Smooth muscle cell (in vitro differentiated cells): Measurements from ENCODE around the gene ARL2BP. TPM values are rescaled to one million over a fixed set of nuclear protein-coding genes. Genes with fewer than 3 reads are reported as not detected.

ENCODE experiments used
- DNase-seq: peaks from one replicate; lab custom pipeline; 2025; ENCODE audit not compliant: unreplicated experiment; lab: John Stamatoyannopoulos, UW
- H2AFZ ChIP-seq: fragments of 200-600 bp; sonication (generic); 2 replicates; pipeline ENCODE4 v1.6.0; 2016; ENCODE audit warnings: antibody characterized with exemption, low read depth, mild to moderate bottlenecking
- H3F3A ChIP-seq: fragments of 200-600 bp; sonication (generic); 2 replicates; pipeline ENCODE4 v1.6.0; 2017; ENCODE audit warnings: antibody characterized with exemption, low read depth
- H3K27ac ChIP-seq: fragments of 200-600 bp; sonication (generic); 2 replicates; pipeline ENCODE4 v1.5.1; 2016; ENCODE audit warnings: low read depth, mild to moderate bottlenecking
- H3K27me3 ChIP-seq: fragments of 200-600 bp; sonication (generic); 2 replicates; pipeline ENCODE4 v1.6.1; 2016; ENCODE audit warnings: low read depth, mild to moderate bottlenecking
- H3K36me3 ChIP-seq: fragments of 200-600 bp; sonication (generic); 2 replicates; pipeline ENCODE4 v1.5.1; 2016; ENCODE audit warnings: low read depth
- H3K4me1 ChIP-seq: fragments of 200-600 bp; sonication (generic); 2 replicates; pipeline ENCODE4 v1.5.1; 2016; ENCODE audit warnings: low read depth
- H3K4me2 ChIP-seq: fragments of 200-600 bp; sonication (generic); 2 replicates; pipeline ENCODE4 v1.6.0; 2016; ENCODE audit warnings: mild to moderate bottlenecking
- H3K4me3 ChIP-seq: fragments of 200-600 bp; sonication (generic); 2 replicates; pipeline ENCODE4 v1.5.1; 2016; ENCODE audit warnings: mild to moderate bottlenecking
- H3K79me2 ChIP-seq: fragments of 200-600 bp; sonication (generic); 2 replicates; pipeline ENCODE4 v1.6.0; 2016; ENCODE audit warnings: low read depth, mild to moderate bottlenecking
- H3K9ac ChIP-seq: fragments of 200-600 bp; sonication (generic); 2 replicates; pipeline ENCODE4 v1.6.0; 2016; ENCODE audit warnings: low read depth
- H3K9me3 ChIP-seq: fragments of 200-600 bp; sonication (generic); replicated peaks from 2 replicates; pipeline ENCODE4 v1.5.1; 2016; ENCODE audit warnings: low read depth
- H4K20me1 ChIP-seq: fragments of 200-600 bp; sonication (generic); 2 replicates; pipeline ENCODE4 v1.6.0; 2016; ENCODE audit warnings: low read depth
- CTCF ChIP-seq: fragments of 200-600 bp; sonication (generic); IDR thresholded peaks from 2 replicates; pipeline ENCODE4 v1.5.1; 2017; ENCODE audit warnings: borderline replicate concordance, mild to moderate bottlenecking, antibody characterized with exemption; ENCODE audit not compliant: insufficient read depth, poor library complexity, severe bottlenecking
- WGBS: methylation state at CpG from one replicate; pipeline ENCODE4 v1.1.7; 2016; ENCODE audit warnings: low lambda C conversion rate; 5-methylcytosine and 5-hydroxymethylcytosine counted together
- polyA plus RNA-seq: library from polyadenylated mRNA; unstranded; fragments of >200 nt; fragmentation: Nextera tagmentation; extraction: Ambion mirVana; gene quantifications from 2 replicates; pipeline ENCODE4 v1.2.1, GENCODE V29; 2016
- total RNA-seq: library from RNA; depleted of rRNA; stranded (reverse); fragments of >200 nt; gene quantifications from 2 replicates; pipeline ENCODE4 v1.2.3, GENCODE V29; 2014

ARL2BP gene
- total and polyA plus RNA-seq, 2 experiments from 2014 or later, result 78.1 to 88.0 TPM

GRCh38 chr16:57261806-57262205 is 16.7 kb downstream of the ARL2BP start:
- no peaks in the 10 kb centered on the region for H3F3A ChIP-seq
- no peaks in the 10 kb centered on the region for H4K20me1 ChIP-seq
- no peak overlapping the region for H3K4me2 ChIP-seq
- 97% methylated on average over 9 of the region's 9 CpGs for WGBS
- no peaks in the 10 kb centered on the region for H3K27me3 ChIP-seq
- H3K4me1 ChIP-seq, result peaks cover 13% of the 10 kb centered on the region
- no peak overlapping the region for H3K9ac ChIP-seq
- no peaks in the 10 kb centered on the region for H3K79me2 ChIP-seq
- no peaks in the 10 kb centered on the region for H3K9me3 ChIP-seq
- H3K4me3 ChIP-seq, result no peak overlapping the region
- H3K27ac ChIP-seq, result no peak overlapping the region
- no peak for TF ChIP-seq CTCF
- no peak overlapping the region for H2AFZ ChIP-seq
- DNase-seq, result no peak
- no peaks in the 10 kb centered on the region for H3K36me3 ChIP-seq

- Histone ChIP-seq H2AFZ (no peak overlapping the region), H3K9ac (no peak overlapping the region), H3K4me3 (no peak overlapping the region), H3K79me2 (no peaks in the 10 kb centered on the region), H4K20me1 (no peaks in the 10 kb centered on the region), H3K4me2 (no peak overlapping the region), H3K27ac (no peak overlapping the region), H3K9me3 (no peaks in the 10 kb centered on the region), H3K27me3 (no peaks in the 10 kb centered on the region), H3F3A (no peaks in the 10 kb centered on the region), H3K4me1 (peaks cover 13% of the 10 kb centered on the region), H3K36me3 (no peaks in the 10 kb centered on the region)
- WGBS, result 88% methylated on average over 17 of the region's 17 CpGs
- DNase-seq, result no peak
- TF ChIP-seq CTCF, result no peak
Observed at GRCh38 chr16:57262841-57263540, 17.9 kb downstream of the ARL2BP start.

- Histone ChIP-seq H3K4me1 (peaks cover 14% of the 10 kb centered on the region), H3K27ac (no peak overlapping the region), H3K27me3 (no peaks in the 10 kb centered on the region), H3K9ac (no peak overlapping the region), H3K4me2 (no peak overlapping the region), H3F3A (no peaks in the 10 kb centered on the region), H3K9me3 (no peaks in the 10 kb centered on the region), H4K20me1 (no peaks in the 10 kb centered on the region), H3K4me3 (no peak overlapping the region), H3K36me3 (no peaks in the 10 kb centered on the region), H3K79me2 (no peaks in the 10 kb centered on the region), H2AFZ (no peak overlapping the region)
- WGBS, result 92% methylated on average over 14 of the region's 18 CpGs
- no peak for DNase-seq
- no peak for TF ChIP-seq CTCF
Observed at GRCh38 chr16:57263541-57264351, 18.7 kb downstream of the ARL2BP start.
